ENCODE data around the gene SERPINE2.

- TF ChIP-seq POLR2A (IDR thresholded peaks at IDR 0.05; ENCODE audit: low read length) (no peak), GATA1 (IDR thresholded peaks at IDR 0.05; ENCODE audit: low read depth, low read length) (no peak)
Measured at GRCh38 chr2:224039770-224040440, 819 bp upstream of the SERPINE2 start.

All from erythroblast (primary cell).